BE2C (cell line): ENCODE results near the gene TSN.
A peak's percentile ranks its signal among the peaks of the same experiment; 100 is the strongest.
"Not testable (repeated sequence)": the region's sequence is repeated elsewhere in the genome, so short reads cannot be mapped to it uniquely, and the experiment has no call there.

Source experiments
- DNase-seq: peaks from one replicate; pipeline ENCODE4 v3.0.0-alpha.2; 2020
- H3K27me3 ChIP-seq: fragments of 250-450 bp; sonication (Bioruptor Pico); 2 replicates; pipeline ENCODE4 v1.5.1; 2020; ENCODE audit warnings: mild to moderate bottlenecking
- H3K36me3 ChIP-seq: fragments of 250-450 bp; sonication (Bioruptor Pico); 2 replicates; pipeline ENCODE4 v1.5.1; 2020; ENCODE audit warnings: mild to moderate bottlenecking
- H3K4me1 ChIP-seq: fragments of 250-450 bp; sonication (Bioruptor Pico); 2 replicates; pipeline ENCODE4 v1.5.1; 2020
- H3K4me3 ChIP-seq: 2 replicates; pipeline ENCODE4 v1.5.1; 2011; ENCODE audit warnings: low read depth, low read length
- H3K9me3 ChIP-seq: fragments of 250-450 bp; sonication (Bioruptor Pico); 2 replicates; pipeline ENCODE4 v1.5.1; 2020
- TF ChIP-seq, protein P1 (sequence below): IDR thresholded peaks from 2 replicates; pipeline ENCODE4 v1.5.1; 2012; ENCODE audit warnings: mild to moderate bottlenecking, low read depth, low read length

TSN gene

DNA sequence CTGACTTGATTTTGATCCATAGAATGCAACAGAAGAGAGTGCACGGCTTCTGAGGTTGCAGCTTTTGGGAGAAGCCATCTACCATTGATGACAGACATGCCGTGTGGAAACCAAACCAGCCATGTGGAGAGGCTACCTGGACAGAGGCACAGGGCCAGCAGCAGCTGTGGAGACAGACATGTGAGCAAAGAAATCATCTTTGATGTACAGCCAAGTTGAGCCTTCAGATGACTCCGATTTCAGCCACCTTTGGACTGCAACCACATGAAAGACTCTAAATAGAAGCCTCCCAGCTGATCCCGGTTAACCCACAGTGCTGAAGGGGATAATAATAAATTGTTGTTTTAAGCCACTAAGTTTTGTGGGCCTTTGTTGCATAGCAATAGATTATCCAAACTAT is 54.2 kb downstream of the TSN start:
- no peaks in the 10 kb centered on the region for H3K36me3 ChIP-seq
- H3K27me3 ChIP-seq = no peaks in the 10 kb centered on the region
- TF ChIP-seq, protein P1, sequence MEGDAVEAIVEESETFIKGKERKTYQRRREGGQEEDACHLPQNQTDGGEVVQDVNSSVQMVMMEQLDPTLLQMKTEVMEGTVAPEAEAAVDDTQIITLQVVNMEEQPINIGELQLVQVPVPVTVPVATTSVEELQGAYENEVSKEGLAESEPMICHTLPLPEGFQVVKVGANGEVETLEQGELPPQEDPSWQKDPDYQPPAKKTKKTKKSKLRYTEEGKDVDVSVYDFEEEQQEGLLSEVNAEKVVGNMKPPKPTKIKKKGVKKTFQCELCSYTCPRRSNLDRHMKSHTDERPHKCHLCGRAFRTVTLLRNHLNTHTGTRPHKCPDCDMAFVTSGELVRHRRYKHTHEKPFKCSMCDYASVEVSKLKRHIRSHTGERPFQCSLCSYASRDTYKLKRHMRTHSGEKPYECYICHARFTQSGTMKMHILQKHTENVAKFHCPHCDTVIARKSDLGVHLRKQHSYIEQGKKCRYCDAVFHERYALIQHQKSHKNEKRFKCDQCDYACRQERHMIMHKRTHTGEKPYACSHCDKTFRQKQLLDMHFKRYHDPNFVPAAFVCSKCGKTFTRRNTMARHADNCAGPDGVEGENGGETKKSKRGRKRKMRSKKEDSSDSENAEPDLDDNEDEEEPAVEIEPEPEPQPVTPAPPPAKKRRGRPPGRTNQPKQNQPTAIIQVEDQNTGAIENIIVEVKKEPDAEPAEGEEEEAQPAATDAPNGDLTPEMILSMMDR = no peak
- no peak overlapping the region for H3K4me3 ChIP-seq
- no peaks in the 10 kb centered on the region for H3K9me3 ChIP-seq
- no peak for DNase-seq
- peaks cover 3% of the 10 kb centered on the region; the same call in 1 of the 2 replicates for H3K4me1 ChIP-seq

DNA sequence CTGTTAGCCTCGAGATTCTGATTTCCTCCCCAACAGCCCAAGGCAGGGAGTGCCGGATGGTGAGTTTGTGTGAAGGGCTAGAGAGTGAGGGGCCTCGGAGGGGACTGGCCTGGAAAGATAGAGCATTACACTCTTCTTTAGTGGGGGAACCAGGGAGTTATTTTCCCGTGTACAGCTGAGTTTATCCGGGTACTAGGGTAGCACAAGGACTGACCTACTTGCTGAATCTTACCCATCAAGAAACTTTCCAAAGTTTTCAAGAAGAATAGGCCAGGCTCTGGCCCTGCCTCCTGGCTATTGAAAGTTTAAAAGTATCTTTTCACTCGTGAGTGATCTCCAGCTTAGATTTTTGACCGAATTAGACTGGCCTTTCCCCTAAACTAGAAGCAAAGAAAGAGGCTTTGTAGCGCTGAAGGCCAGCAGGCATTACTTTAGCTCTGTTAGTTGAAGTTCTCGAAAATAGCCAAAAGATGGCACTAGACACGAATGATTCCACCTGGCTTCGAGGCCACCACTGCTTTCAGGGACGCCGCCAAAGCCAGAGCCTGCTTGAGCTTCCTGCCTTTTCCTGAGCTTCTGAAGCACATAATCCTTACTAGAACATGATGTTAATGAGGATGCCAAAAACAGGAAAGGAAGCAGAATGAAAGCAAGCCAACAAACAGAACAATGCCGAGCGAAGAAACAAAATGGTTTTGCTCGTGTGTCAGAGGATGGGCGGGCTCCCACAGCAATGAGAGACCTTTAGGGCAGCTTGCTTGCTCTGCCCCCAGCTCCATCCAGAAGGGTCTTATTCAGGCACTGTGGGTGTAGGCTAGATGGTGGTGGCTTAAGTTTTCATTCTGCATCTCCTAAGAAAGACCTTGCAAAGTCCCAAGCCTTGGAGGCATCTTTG is 55.8 kb downstream of the TSN start:
- peaks cover 3% of the 10 kb centered on the region; the same call in 1 of the 2 replicates for H3K4me1 ChIP-seq
- TF ChIP-seq, protein P1 = peak; percentile 62
- no peaks in the 10 kb centered on the region for H3K9me3 ChIP-seq
- peak; percentile 62 for DNase-seq
- H3K27me3 ChIP-seq = no peaks in the 10 kb centered on the region
- H3K36me3 ChIP-seq = no peaks in the 10 kb centered on the region
- H3K4me3 ChIP-seq = no peak overlapping the region

DNA sequence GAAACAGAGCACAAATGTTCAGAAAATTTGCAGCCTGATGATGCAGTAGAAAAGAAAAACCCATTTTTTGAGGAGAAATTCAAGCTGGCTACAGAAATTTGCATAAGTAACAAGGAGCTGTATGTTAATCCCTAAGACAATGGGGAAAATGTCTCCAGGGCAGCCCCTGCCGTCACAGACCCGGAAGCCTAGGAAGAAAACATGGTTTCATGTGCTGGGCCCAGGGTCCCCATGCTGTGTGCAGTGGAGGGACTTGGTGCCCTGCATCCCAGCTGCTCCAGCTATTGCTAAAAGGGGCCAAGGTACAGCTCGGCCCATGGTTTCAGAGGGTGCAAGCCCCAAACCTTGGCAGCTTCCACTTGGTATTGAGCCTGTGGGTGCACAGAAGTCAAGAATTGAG is 57.6 kb downstream of the TSN start:
- DNase-seq = not testable (repeated sequence)

GRCh38 chr2:121815216-121815615 is 59.8 kb downstream of the TSN start:
- peaks cover 3% of the 10 kb centered on the region; the same call in 1 of the 2 replicates for H3K4me1 ChIP-seq
- H3K4me3 ChIP-seq = no peak overlapping the region
- no peaks in the 10 kb centered on the region for H3K27me3 ChIP-seq
- H3K9me3 ChIP-seq = no peaks in the 10 kb centered on the region
- TF ChIP-seq, protein P1 = no peak
- H3K36me3 ChIP-seq = no peaks in the 10 kb centered on the region
- DNase-seq = no peak

More for the DNA sequence above, 57.6 kb downstream of the TSN start:
- not testable (repeated sequence) for H3K36me3 ChIP-seq, H3K4me3 ChIP-seq, H3K4me1 ChIP-seq, H3K9me3 ChIP-seq, H3K27me3 ChIP-seq

DNA sequence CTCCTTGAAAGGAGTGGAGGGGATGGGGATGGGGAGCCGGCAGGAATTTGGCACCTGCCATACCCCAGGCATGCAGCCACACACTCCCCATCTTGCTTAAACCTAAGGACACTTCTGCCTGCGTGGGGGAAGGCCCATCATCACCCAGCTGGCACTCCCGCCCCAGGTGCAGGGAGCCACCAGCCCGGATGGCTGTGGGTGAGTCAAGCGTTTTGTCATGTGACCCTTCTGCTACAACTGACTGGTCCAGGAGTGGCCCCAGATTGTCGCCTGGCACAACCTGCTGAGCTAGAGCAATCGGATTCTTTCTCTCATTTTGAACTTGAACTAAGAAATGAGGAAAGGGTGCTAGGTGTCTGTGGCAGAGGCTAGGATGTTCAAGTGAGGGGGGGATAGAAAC is 61.3 kb downstream of the TSN start:
- Histone ChIP-seq H3K36me3 (no peaks in the 10 kb centered on the region), H3K4me1 (no peaks in the 10 kb centered on the region), H3K9me3 (no peaks in the 10 kb centered on the region), H3K27me3 (no peaks in the 10 kb centered on the region), H3K4me3 (no peak overlapping the region)
- no peak for DNase-seq
- TF ChIP-seq, protein P1 = no peak

GRCh38 chr2:121817304-121817703 is 61.9 kb downstream of the TSN start:
- not testable (repeated sequence) for H3K4me1 ChIP-seq, H3K4me3 ChIP-seq, DNase-seq, H3K27me3 ChIP-seq, H3K36me3 ChIP-seq, H3K9me3 ChIP-seq
